WERI-Rb-1 (cell line): ENCODE results near the gene LBR.

Experiments used
- DNase-seq: peaks from one replicate; pipeline ENCODE4 v3.0.0-alpha.2; 2020
- H3K27ac ChIP-seq: fragments of 250-450 bp; sonication (Bioruptor Pico); 2 replicates; pipeline ENCODE4 v1.5.1; 2020; ENCODE audit warnings: mild to moderate bottlenecking, moderate library complexity
- H3K27me3 ChIP-seq: fragments of 250-450 bp; sonication (Bioruptor Pico); 2 replicates; pipeline ENCODE4 v1.5.1; 2021; ENCODE audit warnings: mild to moderate bottlenecking, low read depth, moderate library complexity; ENCODE audit not compliant: insufficient read depth, severe bottlenecking
- H3K36me3 ChIP-seq: fragments of 250-450 bp; sonication (Bioruptor Pico); 2 replicates; pipeline ENCODE4 v1.5.1; 2020; ENCODE audit warnings: mild to moderate bottlenecking, moderate library complexity
- H3K4me3 ChIP-seq: 2 replicates; pipeline ENCODE4 v1.5.1; 2011; ENCODE audit warnings: low read depth, mild to moderate bottlenecking, control low read depth, low read length
- H3K9me3 ChIP-seq: fragments of 250-450 bp; sonication (Bioruptor Pico); 2 replicates; pipeline ENCODE4 v1.5.1; 2021; ENCODE audit warnings: mild to moderate bottlenecking, moderate library complexity; ENCODE audit not compliant: severe bottlenecking
- TF ChIP-seq, protein P1 (sequence below): IDR thresholded peaks from 2 replicates; pipeline ENCODE4 v1.5.1; 2011; ENCODE audit warnings: low read depth, mild to moderate bottlenecking, control low read depth, inconsistent platforms, low read length

LBR gene

DNA sequence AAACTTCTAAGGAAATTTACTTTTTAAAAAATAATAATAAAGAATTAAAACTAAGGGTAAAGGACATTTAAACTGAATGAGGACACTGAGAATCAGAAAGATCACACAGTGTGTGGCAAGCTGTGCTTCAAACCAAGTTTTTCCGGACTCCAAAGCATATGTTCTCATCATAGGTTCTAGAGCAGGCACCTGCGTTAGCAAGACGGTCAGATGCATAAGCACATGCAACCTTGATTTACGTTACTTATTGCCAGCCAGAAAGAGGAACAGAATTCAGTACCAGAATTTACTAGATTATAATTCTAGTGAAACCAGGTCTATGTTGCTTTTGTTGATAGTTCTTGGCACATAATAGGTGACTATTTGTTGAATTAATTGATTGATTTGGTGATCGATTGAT lies 6.2 kb upstream of the LBR start:
- Histone ChIP-seq H3K9me3 (no peaks in the 10 kb centered on the region), H3K27me3 (no peaks in the 10 kb centered on the region), H3K36me3 (no peaks in the 10 kb centered on the region), H3K27ac (no peak overlapping the region), H3K4me3 (no peak overlapping the region)
- DNase-seq: no peak
- TF ChIP-seq, protein P1, sequence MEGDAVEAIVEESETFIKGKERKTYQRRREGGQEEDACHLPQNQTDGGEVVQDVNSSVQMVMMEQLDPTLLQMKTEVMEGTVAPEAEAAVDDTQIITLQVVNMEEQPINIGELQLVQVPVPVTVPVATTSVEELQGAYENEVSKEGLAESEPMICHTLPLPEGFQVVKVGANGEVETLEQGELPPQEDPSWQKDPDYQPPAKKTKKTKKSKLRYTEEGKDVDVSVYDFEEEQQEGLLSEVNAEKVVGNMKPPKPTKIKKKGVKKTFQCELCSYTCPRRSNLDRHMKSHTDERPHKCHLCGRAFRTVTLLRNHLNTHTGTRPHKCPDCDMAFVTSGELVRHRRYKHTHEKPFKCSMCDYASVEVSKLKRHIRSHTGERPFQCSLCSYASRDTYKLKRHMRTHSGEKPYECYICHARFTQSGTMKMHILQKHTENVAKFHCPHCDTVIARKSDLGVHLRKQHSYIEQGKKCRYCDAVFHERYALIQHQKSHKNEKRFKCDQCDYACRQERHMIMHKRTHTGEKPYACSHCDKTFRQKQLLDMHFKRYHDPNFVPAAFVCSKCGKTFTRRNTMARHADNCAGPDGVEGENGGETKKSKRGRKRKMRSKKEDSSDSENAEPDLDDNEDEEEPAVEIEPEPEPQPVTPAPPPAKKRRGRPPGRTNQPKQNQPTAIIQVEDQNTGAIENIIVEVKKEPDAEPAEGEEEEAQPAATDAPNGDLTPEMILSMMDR: no peak

GRCh38 chr1:225431081-225431863 lies 3.4 kb upstream of the LBR start:
- TF ChIP-seq, protein P1: no peak
- no peaks in the 10 kb centered on the region for H3K27me3 ChIP-seq
- no peak overlapping the region for H3K27ac ChIP-seq
- H3K9me3 ChIP-seq: no peaks in the 10 kb centered on the region
- H3K4me3 ChIP-seq: no peak overlapping the region
- H3K36me3 ChIP-seq: peaks cover 4% of the 10 kb centered on the region; the same call in 1 of the 2 replicates
- no peak for DNase-seq

- H3K4me3 ChIP-seq: no peak overlapping the region
- TF ChIP-seq, protein P1: no peak
- no peaks in the 10 kb centered on the region for H3K9me3 ChIP-seq
- no peak for DNase-seq
- H3K27ac ChIP-seq: no peak overlapping the region
- no peaks in the 10 kb centered on the region for H3K27me3 ChIP-seq
- H3K36me3 ChIP-seq: peaks cover 4% of the 10 kb centered on the region; the same call in 1 of the 2 replicates
Measured at GRCh38 chr1:225430301-225430700, 2.5 kb upstream of the LBR start.

GRCh38 chr1:225428881-225429455 lies 1.1 kb upstream of the LBR start:
- Histone ChIP-seq H3K27ac (no peak overlapping the region; the same call in 1 of the 2 replicates), H3K27me3 (no peaks in the 10 kb centered on the region), H3K9me3 (no peaks in the 10 kb centered on the region), H3K4me3 (peak overlapping the region; percentile 48), H3K36me3 (peaks cover 4% of the 10 kb centered on the region; the same call in 1 of the 2 replicates)
- DNase-seq: no peak
- TF ChIP-seq, protein P1: no peak

GRCh38 chr1:225428068-225428880 lies 436 bp upstream of the LBR start:
- Histone ChIP-seq H3K9me3 (no peaks in the 10 kb centered on the region), H3K4me3 (peak overlapping the region; percentile 79), H3K27ac (peak overlapping the region; percentile 93), H3K36me3 (peaks cover 4% of the 10 kb centered on the region; the same call in 1 of the 2 replicates), H3K27me3 (no peaks in the 10 kb centered on the region)
- peak; percentile 84 for DNase-seq
- TF ChIP-seq, protein P1: no peak
